Osteoblast (primary cell): ENCODE measurements around the gene IL22. TPM values are rescaled to one million over a fixed set of nuclear protein-coding genes. Genes with fewer than 3 reads are reported as not detected.
A peak's percentile ranks its signal among the peaks of the same experiment; 100 is the strongest.

Source experiments
- DNase-seq: peaks from one replicate; pipeline ENCODE4 v3.0.0; 2011; ENCODE audit warnings: low spot score, mixed read lengths; ENCODE audit not compliant: insufficient read length; ENCODE audit errors: missing footprints
- H2AFZ ChIP-seq: 2 replicates; pipeline ENCODE4 v1.6.0; 2011; ENCODE audit warnings: mild to moderate bottlenecking, low read length
- H3K27ac ChIP-seq: 2 replicates; pipeline ENCODE4 v1.5.1; 2011; ENCODE audit warnings: mild to moderate bottlenecking, low read depth, low read length, moderate library complexity
- H3K27me3 ChIP-seq: 2 replicates; pipeline ENCODE4 v1.6.0; 2012; ENCODE audit warnings: mild to moderate bottlenecking, control low read depth, inconsistent platforms, low read length, moderate library complexity; ENCODE audit not compliant: insufficient read depth
- H3K36me3 ChIP-seq: 2 replicates; pipeline ENCODE4 v1.5.1; 2011; ENCODE audit warnings: mild to moderate bottlenecking, low read length, control low read depth, moderate library complexity; ENCODE audit not compliant: insufficient read depth
- H3K4me1 ChIP-seq: 2 replicates; pipeline ENCODE4 v1.5.1; 2011; ENCODE audit warnings: mild to moderate bottlenecking, low read length, control low read depth, moderate library complexity; ENCODE audit not compliant: insufficient read depth
- H3K4me2 ChIP-seq: 2 replicates; pipeline ENCODE4 v1.6.0; 2011; ENCODE audit warnings: mild to moderate bottlenecking, low read length; ENCODE audit not compliant: insufficient read depth
- H3K4me3 ChIP-seq: fragments of 200-600 bp; sonication (generic); 3 replicates; pipeline ENCODE4 v1.5.1; 2012; ENCODE audit warnings: mild to moderate bottlenecking, low read length, inconsistent platforms; ENCODE audit not compliant: insufficient read depth
- H3K79me2 ChIP-seq: 2 replicates; pipeline ENCODE4 v1.6.0; 2012; ENCODE audit warnings: mild to moderate bottlenecking, low read length, control low read depth, inconsistent platforms; ENCODE audit not compliant: insufficient read depth
- H3K9me3 ChIP-seq: 2 replicates; pipeline ENCODE4 v1.5.1; 2011; ENCODE audit warnings: low read depth, low read length, control low read depth
- H4K20me1 ChIP-seq: 2 replicates; pipeline ENCODE4 v1.6.0; 2012; ENCODE audit warnings: mild to moderate bottlenecking, low read length, control low read depth; ENCODE audit not compliant: insufficient read depth
- total RNA-seq: library from RNA; depleted of rRNA; stranded (reverse); fragments of >200 nt; gene quantifications from 2 replicates; pipeline ENCODE4 v1.2.3, GENCODE V29; 2012
- TF ChIP-seq, protein P1 (sequence below): IDR thresholded peaks from 2 replicates; pipeline ENCODE4 v1.5.1; 2011; ENCODE audit warnings: mild to moderate bottlenecking, low read depth, low read length, moderate library complexity; ENCODE audit errors: extremely low read depth

IL22 gene
- total RNA-seq, 1 donor: not detected

DNA sequence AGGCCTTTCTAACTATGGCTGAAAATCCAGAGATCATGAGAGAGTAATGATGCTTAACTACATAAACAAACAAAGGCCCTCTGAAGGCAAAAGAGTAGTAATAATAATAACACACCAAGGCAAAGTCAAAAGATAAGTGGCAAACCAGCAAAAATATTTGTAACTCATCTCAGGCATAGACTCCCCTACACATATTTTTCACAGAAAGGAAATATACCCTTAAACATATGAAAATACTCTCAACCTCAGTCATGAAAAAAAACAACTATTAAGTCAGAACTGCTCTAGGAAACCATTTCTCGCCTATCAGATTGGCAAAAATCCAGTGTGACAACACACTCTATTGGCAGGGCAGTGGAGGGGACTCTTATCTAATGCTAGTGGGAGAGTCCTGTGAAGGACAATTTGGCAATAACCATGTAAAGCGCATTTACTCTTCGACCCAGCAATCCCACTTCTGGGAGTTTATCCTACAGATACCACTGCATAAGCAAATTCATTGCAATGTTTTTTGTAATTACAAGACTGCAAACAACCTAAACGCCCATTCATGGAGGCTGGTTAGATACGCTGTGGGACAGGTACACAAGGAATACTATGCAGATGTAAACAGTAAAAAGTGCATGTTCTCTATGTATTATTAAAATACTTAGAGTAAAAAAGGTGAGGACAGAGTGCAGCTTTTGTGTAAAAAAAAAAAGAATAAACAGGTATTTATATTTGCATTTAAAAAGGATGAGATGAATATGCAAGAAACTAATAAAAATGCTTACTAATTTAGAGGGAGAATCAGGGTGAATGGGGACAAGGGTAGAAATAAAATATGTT is 26.0 kb upstream of the IL22 start:
- Histone ChIP-seq H4K20me1 (no peaks in the 10 kb centered on the region), H2AFZ (no peak overlapping the region), H3K4me2 (no peak overlapping the region), H3K4me3 (no peak overlapping the region), H3K36me3 (no peaks in the 10 kb centered on the region), H3K27ac (peak overlapping the region; percentile 5), H3K79me2 (no peaks in the 10 kb centered on the region), H3K27me3 (no peaks in the 10 kb centered on the region), H3K4me1 (peaks cover 13% of the 10 kb centered on the region), H3K9me3 (no peaks in the 10 kb centered on the region)
- TF ChIP-seq, protein P1, sequence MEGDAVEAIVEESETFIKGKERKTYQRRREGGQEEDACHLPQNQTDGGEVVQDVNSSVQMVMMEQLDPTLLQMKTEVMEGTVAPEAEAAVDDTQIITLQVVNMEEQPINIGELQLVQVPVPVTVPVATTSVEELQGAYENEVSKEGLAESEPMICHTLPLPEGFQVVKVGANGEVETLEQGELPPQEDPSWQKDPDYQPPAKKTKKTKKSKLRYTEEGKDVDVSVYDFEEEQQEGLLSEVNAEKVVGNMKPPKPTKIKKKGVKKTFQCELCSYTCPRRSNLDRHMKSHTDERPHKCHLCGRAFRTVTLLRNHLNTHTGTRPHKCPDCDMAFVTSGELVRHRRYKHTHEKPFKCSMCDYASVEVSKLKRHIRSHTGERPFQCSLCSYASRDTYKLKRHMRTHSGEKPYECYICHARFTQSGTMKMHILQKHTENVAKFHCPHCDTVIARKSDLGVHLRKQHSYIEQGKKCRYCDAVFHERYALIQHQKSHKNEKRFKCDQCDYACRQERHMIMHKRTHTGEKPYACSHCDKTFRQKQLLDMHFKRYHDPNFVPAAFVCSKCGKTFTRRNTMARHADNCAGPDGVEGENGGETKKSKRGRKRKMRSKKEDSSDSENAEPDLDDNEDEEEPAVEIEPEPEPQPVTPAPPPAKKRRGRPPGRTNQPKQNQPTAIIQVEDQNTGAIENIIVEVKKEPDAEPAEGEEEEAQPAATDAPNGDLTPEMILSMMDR: no peak
- no peak for DNase-seq

DNA sequence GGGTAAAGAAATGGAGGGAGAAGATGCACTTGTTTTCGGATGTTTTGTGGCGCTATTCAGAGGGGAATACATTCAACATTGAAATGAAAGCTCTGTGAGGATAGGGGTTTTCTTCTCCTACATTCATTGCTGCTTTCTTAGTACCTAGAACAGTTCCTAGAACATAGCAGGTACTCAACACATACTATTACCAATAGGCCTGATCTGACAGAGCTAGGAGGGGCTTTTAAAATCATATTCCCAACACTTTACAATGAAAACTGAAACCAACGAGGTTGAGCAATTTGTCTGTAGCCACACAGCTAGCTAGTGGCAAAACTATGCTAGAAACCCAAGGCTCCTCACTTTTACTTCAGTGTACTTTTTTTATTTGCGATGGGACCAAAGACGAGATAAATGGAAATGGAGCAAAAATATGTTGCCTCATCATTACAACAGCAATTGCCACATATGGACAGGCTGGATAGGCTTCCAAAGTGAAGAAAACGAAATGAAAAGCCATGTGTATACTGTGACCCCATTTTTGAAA is 23.1 kb upstream of the IL22 start:
- no peak for DNase-seq
- H3K79me2 ChIP-seq: no peaks in the 10 kb centered on the region
- H3K27ac ChIP-seq: no peak overlapping the region
- H2AFZ ChIP-seq: no peak overlapping the region
- no peaks in the 10 kb centered on the region for H4K20me1 ChIP-seq
- no peaks in the 10 kb centered on the region for H3K9me3 ChIP-seq
- H3K27me3 ChIP-seq: no peaks in the 10 kb centered on the region
- TF ChIP-seq, protein P1: no peak
- H3K36me3 ChIP-seq: no peaks in the 10 kb centered on the region
- no peak overlapping the region for H3K4me3 ChIP-seq
- H3K4me1 ChIP-seq: peaks cover 16% of the 10 kb centered on the region
- H3K4me2 ChIP-seq: peak overlapping the region; percentile 21

DNA sequence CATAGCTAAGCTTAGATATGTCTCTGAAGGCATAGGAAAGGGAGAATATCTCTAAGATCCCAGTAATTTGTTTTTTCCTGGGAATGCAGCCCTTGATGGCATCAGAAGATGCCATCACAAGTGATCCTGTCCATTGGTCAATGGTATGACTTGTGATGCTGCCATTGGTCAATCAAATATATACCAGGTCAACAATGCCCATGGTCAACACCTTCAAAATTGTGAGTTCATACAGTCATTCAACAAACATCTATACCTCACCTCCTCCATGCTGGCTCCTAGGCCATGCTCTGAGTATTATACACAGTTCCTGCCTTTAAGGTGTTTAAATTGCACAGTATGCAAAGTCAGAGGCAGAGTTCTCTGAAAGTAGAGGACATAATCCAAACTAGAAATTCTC is 19.3 kb upstream of the IL22 start:
- Histone ChIP-seq H4K20me1 (no peaks in the 10 kb centered on the region), H3K4me2 (no peak overlapping the region), H2AFZ (no peak overlapping the region), H3K9me3 (no peaks in the 10 kb centered on the region), H3K36me3 (no peaks in the 10 kb centered on the region), H3K4me1 (peaks cover 36% of the 10 kb centered on the region), H3K79me2 (no peaks in the 10 kb centered on the region), H3K4me3 (no peak overlapping the region), H3K27me3 (no peaks in the 10 kb centered on the region), H3K27ac (no peak overlapping the region)
- no peak for DNase-seq
- TF ChIP-seq, protein P1: no peak

DNA sequence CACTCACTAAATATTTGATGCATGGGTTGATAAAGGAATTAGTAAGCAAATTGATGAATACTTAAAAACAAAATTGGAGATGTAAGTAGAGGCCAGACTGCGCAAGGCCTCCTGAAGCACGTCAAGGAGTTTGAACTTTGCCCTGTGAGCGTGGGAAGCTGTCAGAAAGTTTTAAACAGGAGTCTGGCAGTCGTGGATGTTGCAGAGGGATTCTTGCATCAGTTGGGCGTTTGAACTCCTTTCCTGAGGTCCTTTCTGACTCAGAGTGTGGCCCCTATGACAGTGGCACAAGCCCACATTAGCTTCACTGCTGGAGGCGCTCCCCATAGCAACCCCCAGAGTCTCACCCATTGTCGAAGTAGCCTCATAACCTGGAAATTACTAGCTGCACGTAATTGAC is 17.9 kb upstream of the IL22 start:
- Histone ChIP-seq H3K27ac (no peak overlapping the region), H3K79me2 (no peaks in the 10 kb centered on the region), H3K4me3 (no peak overlapping the region), H3K36me3 (no peaks in the 10 kb centered on the region), H3K4me1 (peaks cover 42% of the 10 kb centered on the region), H4K20me1 (no peaks in the 10 kb centered on the region), H2AFZ (peak overlapping the region; percentile 61), H3K27me3 (no peaks in the 10 kb centered on the region), H3K4me2 (no peak overlapping the region), H3K9me3 (no peaks in the 10 kb centered on the region)
- DNase-seq: no peak
- TF ChIP-seq, protein P1: no peak
